Thyroid gland (tissue), 4 donors: ENCODE measurements around the gene LGALSL.

Source experiments
- CTCF ChIP-seq, 6 experiments: fragments of 200-600 bp in 3 of 6; fragments of 450-650 bp in 3 of 6; sonication (generic) in 3 of 6; IDR thresholded peaks; one replicate each; pipeline ENCODE4 v1.5.1; 2016 to 2019; ENCODE audit warnings: antibody characterized with exemption in 6 of 6, mild to moderate bottlenecking in 2 of 6, inconsistent platforms in 1 of 6, moderate library complexity in 1 of 6
- POLR2A ChIP-seq, 2 donors: fragments of 450-650 bp; IDR thresholded peaks; one replicate each; pipeline ENCODE4 v1.6.1; 2017; ENCODE audit warnings: antibody characterized with exemption in 2 of 2, mild to moderate bottlenecking in 2 of 2, moderate library complexity in 1 of 2

- no peak for TF ChIP-seq CTCF (IDR thresholded peaks at IDR 0.05)
- TF ChIP-seq POLR2A (IDR thresholded peaks at IDR 0.05): no peak
Measured at GRCh38 chr2:64506686-64507085, 52.7 kb downstream of the LGALSL start.
